ENCODE measurements around the gene LRRN4CL.
"Not testable (repeated sequence)": the region's sequence is repeated elsewhere in the genome, so short reads cannot be mapped to it uniquely, and the experiment has no call there.

The LRRN4CL gene

GRCh38 chr11:62709247-62710000 lies 20.1 kb upstream of the LRRN4CL start:
- DNase-seq, result peak; percentile 98

- peak; percentile 42 for DNase-seq
These were observed 19.5 kb upstream of the LRRN4CL start for GRCh38 chr11:62708793-62709192.

DNA sequence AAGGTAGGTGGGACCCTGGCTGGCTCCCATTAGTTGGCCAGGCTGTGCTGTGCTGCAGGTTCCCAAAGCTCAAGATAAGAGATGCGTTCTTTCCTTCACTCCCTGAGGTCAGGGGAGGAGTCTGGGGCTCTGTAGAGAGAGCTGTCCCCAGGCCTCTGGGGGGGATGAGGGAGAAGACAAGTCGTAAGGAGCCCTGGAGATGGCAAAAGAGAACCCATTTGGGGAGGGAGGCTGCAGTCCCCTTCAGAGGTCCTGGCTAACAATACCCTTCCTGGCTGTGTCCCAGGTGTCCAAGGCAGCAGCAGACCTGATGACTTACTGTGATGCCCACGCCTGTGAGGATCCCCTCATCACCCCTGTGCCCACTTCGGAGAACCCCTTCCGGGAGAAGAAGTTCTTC lies 19.1 kb upstream of the LRRN4CL start:
- DNase-seq, result no peak

- no peak for DNase-seq
These were observed 18.0 kb upstream of the LRRN4CL start, which contains the start of the genes BSCL2 and GNG3 for GRCh38 chr11:62707277-62707861. Gene BSCL2 (minus strand): TSS chr11:62707424. CDS start chr11:62707195, 229 bp downstream. Gene GNG3 (plus strand): TSS chr11:62707676. CDS start chr11:62708296, 620 bp downstream.

- DNase-seq, result no peak
These were observed 17.5 kb upstream of the LRRN4CL start for GRCh38 chr11:62706850-62707247.

DNA sequence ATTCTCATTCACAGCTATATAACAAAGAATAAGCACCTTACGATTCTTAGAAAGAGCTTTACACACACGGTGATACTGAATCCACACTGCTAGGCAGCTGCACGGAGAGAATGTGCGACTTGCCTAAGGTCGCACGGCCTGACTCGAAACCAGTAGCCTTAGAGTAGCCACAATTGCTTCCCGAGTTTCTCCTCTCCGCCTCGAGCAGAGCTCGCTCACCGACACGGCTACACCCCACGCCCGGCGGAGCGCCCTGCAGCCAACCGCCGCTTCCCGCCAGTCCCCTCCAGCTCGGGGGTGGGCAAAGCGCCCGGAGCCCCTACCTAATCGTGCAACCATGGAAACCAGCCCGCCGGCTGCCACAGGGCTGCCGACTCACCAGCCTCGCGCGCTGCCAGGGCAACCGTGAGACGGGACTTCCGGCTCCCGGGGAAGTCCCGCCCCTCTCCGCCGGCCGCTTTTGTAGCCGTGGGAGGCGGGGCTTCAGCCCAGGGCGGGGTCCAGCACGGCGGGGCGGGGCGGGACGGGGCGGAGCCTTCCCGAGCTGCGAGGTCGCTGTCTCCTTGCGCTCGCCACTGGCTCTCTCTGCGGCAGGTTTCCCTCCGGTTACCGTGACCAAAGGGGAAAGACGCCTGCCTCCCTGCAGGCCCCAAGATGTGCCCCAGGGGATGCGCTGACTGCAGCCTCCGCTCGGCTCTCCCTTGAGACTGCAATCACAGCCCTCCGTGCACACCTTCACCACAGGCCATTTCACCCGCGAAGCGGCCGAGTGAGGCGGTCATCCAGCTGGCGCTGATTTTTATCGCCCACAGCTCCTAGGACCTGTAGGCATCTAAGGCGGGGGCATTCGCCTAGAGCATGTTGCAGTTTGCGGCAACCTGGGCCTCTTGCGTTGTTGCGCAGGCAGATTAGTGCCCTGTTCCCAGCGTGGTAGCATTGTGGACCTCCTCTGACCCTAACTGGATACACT lies 16.8 kb upstream of the LRRN4CL start:
- DNase-seq, result peak; percentile 92

- DNase-seq, result no peak
These were observed 16.1 kb upstream of the LRRN4CL start for GRCh38 chr11:62705413-62705812.

DNA sequence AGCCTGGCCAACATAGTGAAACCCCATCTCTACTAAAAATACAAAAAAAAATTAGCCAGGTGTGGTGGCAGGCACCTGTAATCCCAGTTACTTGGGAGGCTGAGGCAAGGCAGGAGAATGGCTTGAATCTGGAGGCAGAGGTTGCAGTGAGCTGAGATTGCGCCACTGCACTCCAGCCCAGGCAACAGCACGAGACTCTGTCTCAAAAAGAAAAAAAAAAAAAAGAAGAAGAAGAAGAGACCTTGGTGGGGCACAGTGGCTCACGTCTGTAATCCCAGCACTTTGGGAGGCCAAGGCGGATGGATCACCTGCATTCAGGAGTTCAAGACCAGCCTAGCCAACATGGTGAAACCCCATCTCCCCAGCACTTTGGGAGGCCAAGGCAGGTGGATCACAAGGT lies 14.6 kb upstream of the LRRN4CL start:
- DNase-seq, result not testable (repeated sequence)

DNA sequence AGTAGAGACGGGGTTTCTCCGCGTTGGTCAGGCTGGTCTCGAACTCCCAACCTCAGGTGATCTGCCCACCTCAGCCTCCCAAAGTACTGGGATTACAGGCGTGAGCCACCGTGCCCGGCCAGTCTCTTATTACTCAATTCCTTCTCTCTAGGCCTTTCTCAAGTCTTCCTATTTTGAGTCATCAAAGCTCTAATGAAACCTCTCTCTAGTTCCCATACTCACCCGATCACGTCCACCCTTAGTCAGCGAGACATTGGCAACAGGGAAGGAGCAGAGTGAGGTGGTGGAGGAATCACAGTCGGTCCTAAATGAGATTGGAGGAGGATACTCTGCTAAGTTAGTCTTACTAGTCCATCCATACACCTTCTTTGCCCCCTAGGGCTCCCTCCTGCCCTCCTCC lies 12.9 kb upstream of the LRRN4CL start:
- no peak for DNase-seq

DNA sequence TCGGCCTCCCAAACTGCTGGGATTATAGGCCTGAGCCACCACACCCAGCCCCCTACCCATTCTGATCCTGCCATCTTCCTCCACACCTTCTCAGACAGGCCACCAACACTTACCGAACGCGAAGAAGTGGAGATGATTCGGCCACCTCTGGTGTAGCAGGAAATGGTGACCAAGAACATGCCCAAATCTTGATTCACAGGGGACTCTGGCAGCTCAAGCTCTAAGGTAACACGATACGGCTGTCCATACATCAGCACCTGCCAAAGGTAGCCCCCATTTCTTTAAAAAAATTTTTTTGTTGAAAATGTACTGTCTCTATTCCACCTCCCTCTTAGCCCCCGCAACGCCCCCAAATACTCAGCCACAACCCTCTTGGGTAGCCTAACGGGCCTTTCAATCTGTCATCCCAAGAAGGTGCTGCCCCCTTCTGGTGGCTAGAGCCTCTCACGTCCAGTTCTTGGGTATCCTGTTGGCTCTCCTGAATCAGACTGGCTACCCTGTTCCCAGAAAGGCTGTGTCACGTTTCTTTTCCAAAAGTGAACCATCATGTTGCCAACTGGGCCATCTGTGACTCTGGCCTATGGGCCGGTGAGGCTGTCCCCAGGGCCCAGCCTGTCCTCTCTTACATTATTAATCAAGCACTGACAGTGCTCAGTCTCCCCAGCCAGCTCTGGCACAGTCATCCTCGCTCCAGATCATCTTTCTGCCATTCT lies 5.3 kb upstream of the LRRN4CL start:
- peak; percentile 79 for DNase-seq

DNA sequence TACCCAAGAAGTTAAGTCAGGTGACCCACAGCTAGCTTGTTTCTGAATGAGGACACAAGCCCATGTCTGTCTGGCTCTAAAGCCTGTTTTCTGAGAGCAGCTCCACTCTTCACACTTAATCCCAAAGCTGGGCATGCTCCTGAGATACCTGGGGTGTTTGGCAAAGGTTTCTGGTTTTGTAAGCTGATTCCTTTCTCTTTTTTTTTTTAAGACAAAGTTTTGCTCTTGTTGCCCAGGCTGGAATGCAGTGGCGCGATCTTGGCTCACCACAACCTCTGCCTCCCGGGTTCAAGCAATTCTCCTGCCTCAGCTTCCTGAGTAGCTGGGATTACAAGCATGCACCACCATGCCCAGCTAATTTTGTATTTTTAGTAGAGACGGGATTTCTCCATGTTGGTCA lies 4.3 kb upstream of the LRRN4CL start:
- DNase-seq, result not testable (repeated sequence)

DNA sequence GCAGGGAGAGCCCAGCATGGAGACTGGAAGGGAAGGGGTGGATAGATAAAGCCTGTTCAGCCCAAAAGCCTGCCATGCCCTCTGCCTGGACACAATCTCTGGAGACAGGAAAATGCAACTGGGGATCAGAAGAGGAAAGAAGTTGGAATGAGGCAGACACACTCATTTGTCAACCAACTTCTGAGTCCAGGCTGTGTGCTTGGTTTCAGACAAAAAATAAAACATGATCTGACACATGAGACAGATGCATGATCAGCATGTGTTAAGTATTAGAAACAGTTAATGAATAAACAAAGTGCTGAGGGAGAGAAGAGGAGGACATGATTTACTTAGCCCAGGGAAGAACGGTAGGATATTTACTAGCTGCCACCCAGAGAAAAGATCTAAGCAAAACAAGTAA lies 839 bp downstream of the LRRN4CL start:
- DNase-seq, result no peak

- DNase-seq, result no peak
These were observed 1.6 kb downstream of the LRRN4CL start for GRCh38 chr11:62687508-62688396.

DNA sequence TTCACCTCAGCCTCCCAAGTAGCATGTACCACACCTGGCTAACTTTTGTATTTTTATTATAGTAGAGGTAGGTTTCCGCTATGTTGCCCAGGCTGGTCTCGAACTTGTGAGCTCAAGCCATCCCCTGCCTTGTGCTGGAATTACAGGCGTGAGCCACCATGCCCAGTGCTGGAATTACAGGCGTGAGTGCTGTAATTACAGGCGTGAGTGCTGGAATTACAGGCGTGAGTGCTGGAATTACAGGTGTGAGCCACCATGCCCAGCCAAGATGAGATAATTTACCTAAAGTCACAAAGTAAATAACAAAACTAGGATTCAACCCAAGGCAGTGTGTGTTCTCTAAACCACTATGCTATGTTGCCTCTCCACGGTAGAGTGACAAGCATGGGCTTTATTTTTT lies 6.8 kb downstream of the LRRN4CL start:
- no peak for DNase-seq

- DNase-seq, result peak; percentile 47
These were observed 8.5 kb downstream of the LRRN4CL start for GRCh38 chr11:62680825-62681240.

DNA sequence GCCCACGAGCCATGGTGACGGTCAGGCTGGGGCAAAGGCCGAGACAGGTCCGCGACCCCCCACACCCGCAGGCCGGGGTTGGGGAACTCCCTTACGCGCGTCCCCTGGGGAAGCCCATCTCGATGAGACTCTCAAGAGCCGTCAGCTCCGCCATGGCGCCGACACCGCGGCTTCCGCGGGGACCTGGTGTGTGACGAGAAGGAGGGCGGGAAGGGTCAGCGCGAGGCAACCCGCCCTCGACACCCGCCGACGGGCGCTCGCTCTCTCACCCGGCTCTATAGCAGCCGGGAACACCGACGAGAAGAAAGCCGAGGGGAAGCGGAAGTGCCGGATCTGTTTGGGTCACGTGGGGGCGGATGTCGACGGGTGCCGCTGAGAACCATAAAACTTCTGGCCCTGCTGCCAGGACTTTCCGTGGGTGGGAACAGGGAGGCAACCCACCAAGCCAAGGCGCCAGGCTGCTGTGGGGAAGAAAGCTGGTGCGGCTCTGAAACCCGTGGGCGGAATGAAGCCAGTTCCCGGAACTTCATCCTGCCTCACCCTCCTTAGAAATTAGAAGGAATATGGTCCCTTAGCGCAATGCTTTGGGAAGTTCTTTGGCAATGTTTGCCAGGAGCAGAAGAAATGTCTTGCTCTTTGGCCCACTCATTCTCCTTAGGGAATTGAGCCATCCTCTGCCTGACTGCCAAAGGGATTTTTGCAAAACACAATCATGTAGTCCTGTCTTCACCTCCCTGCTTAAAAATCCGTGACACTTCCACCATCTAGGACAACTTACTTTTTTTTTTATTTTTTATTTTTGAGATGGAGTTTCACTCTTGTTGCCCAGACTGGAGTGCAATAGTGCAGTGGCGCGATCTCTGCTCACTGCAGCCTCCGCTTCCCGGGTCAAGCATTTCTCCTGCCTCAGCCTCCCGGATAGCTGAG lies 10.3 kb downstream of the LRRN4CL start, which contains the start of gene UBXN1:
TSS of gene UBXN1 (minus strand) at position 304 of the 927 bp plus-strand sequence. CDS start at position 154, 150 bp downstream.
- DNase-seq, result peak; percentile 85

- DNase-seq, result no peak
These were observed 10.9 kb downstream of the LRRN4CL start for GRCh38 chr11:62678433-62678769.

GRCh38 chr11:62677714-62678113 lies 11.6 kb downstream of the LRRN4CL start:
- no peak for DNase-seq

DNA sequence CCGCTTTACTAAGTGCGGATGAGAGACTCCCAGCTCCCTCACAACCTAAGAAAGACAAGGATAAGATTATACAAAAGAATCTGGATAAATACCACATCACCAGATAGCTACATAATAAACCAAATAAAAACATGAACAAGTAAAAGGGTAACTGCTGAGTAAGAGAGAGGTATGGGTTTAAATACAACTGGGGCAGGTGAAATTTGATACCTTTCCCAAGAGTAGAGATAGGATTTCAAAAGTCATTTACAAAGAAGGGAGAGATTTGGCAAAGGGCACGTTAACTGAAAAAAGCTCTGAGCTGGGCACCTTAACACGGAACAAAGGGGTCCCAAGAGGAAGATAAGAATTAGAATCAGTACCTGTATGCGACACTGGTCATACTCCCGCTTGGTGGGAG lies 12.2 kb downstream of the LRRN4CL start:
- no peak for DNase-seq

DNA sequence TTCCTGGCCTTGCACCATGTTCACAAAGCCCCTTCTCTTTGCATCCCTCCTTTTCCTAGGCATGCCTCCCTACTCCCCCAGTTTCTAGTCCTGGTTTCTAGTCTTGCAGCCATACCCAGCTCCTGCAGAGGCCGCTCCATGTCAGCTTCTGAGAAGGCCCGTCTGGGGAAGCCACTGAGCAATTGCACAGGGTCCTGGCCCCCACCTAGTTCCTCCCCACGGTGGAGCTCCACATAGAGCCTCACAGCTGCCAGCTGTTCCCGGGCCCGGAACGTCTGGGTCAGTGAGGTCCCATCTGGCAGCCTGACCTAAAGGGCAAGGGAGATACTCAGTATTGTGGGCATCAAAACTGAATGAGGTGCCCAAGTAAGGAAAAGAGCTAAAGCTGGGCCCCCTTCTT lies 12.6 kb downstream of the LRRN4CL start:
- no peak for DNase-seq
